ENCODE data around the gene NCAPH2.

Gene NCAPH2

GRCh38 chr22:50505776-50506610 lies 2.0 kb upstream of the NCAPH2 start:
- Histone ChIP-seq H3K4me3 (peak overlapping the region; percentile 98), H3K9ac (ENCODE audit: insufficient read length) (peak overlapping the region; percentile 94), H3K9me3 (ENCODE audit: low read depth, low read length) (no peaks in the 10 kb centered on the region), H3K27ac (no peak overlapping the region), H3K36me3 (ENCODE audit: insufficient read depth, low read length) (peaks cover 10% of the 10 kb centered on the region; the same call in 1 of the 2 replicates)
- TF ChIP-seq POLR2AphosphoS5 (IDR thresholded peaks at IDR 0.05; ENCODE audit: borderline replicate concordance, low read depth, low read length) (no peak), EZH2 (IDR thresholded peaks at IDR 0.05) (no peak), FOXP2 (optimal IDR thresholded peaks at IDR 0.05; ENCODE audit: control extremely low read depth, extremely low read length, insufficient read depth) (no peak)
- DNase-seq (ENCODE audit: low read depth, low spot score) = no peak

GRCh38 chr22:50506611-50507420 lies 1.2 kb upstream of the NCAPH2 start:
- DNase-seq (ENCODE audit: low read depth, low spot score) = no peak
- Histone ChIP-seq H3K9me3 (ENCODE audit: low read depth, low read length) (no peaks in the 10 kb centered on the region), H3K9ac (ENCODE audit: insufficient read length) (peak overlapping the region; percentile 94), H3K4me3 (peak overlapping the region; percentile 98), H3K36me3 (ENCODE audit: insufficient read depth, low read length) (peaks cover 10% of the 10 kb centered on the region; the same call in 1 of the 2 replicates), H3K27ac (peak overlapping the region; percentile 54; the same call in 1 of the 2 replicates)
- TF ChIP-seq EZH2 (IDR thresholded peaks at IDR 0.05) = no peak
- TF ChIP-seq FOXP2 (optimal IDR thresholded peaks at IDR 0.05; ENCODE audit: control extremely low read depth, extremely low read length, insufficient read depth) = no peak
- no peak for TF ChIP-seq POLR2AphosphoS5 (IDR thresholded peaks at IDR 0.05; ENCODE audit: borderline replicate concordance, low read depth, low read length)

- Histone ChIP-seq H3K36me3 (ENCODE audit: insufficient read depth, low read length) (peaks cover 16% of the 10 kb centered on the region; the same call in 1 of the 2 replicates), H3K4me3 (peak within 1 kb of the TSS; percentile 98), H3K9ac (ENCODE audit: insufficient read length) (peak within 1 kb of the TSS; percentile 94), H3K9me3 (ENCODE audit: low read depth, low read length) (no peaks in the 10 kb centered on the region), H3K27ac (peak within 1 kb of the TSS; percentile 90)
- no peak for TF ChIP-seq EZH2 (IDR thresholded peaks at IDR 0.05)
- TF ChIP-seq POLR2AphosphoS5 (IDR thresholded peaks at IDR 0.05; ENCODE audit: borderline replicate concordance, low read depth, low read length) = peak; percentile 59; the same call in 1 of the 2 replicates
- DNase-seq (ENCODE audit: low read depth, low spot score) = no peak
Observed at GRCh38 chr22:50507421-50507990, 518 bp upstream of the NCAPH2 start, which contains the start of gene LMF2. TSS of gene LMF2 (minus strand) at chr22:50507702. CDS start at chr22:50507675, 27 bp downstream.

GRCh38 chr22:50508897-50509296 lies 873 bp downstream of the NCAPH2 start:
- Histone ChIP-seq H3K4me3 (peak overlapping the region; percentile 94), H3K9me3 (ENCODE audit: low read depth, low read length) (no peaks in the 10 kb centered on the region), H3K27ac (peak overlapping the region; percentile 90; the same call in 1 of the 2 replicates), H3K9ac (ENCODE audit: insufficient read length) (peak overlapping the region; percentile 93), H3K36me3 (ENCODE audit: insufficient read depth, low read length) (peaks cover 21% of the 10 kb centered on the region; the same call in 1 of the 2 replicates)
- DNase-seq (ENCODE audit: low read depth, low spot score) = no peak
- TF ChIP-seq POLR2AphosphoS5 (IDR thresholded peaks at IDR 0.05; ENCODE audit: borderline replicate concordance, low read depth, low read length) (no peak), EZH2 (IDR thresholded peaks at IDR 0.05) (no peak), FOXP2 (optimal IDR thresholded peaks at IDR 0.05; ENCODE audit: control extremely low read depth, extremely low read length, insufficient read depth) (no peak)

GRCh38 chr22:50513175-50513574 lies 5.2 kb downstream of the NCAPH2 start:
- no peak for TF ChIP-seq POLR2AphosphoS5 (IDR thresholded peaks at IDR 0.05; ENCODE audit: borderline replicate concordance, low read depth, low read length)
- no peak for TF ChIP-seq EZH2 (IDR thresholded peaks at IDR 0.05)
- TF ChIP-seq FOXP2 (optimal IDR thresholded peaks at IDR 0.05; ENCODE audit: control extremely low read depth, extremely low read length, insufficient read depth) = no peak
- no peak overlapping the region for H3K27ac ChIP-seq
- H3K4me3 ChIP-seq = no peak overlapping the region
- H3K9ac ChIP-seq (ENCODE audit: insufficient read length) = no peak overlapping the region
- H3K36me3 ChIP-seq (ENCODE audit: insufficient read depth, low read length) = peaks cover 31% of the 10 kb centered on the region; the same call in 1 of the 2 replicates
- no peak for DNase-seq (ENCODE audit: low read depth, low spot score)
- no peaks in the 10 kb centered on the region for H3K9me3 ChIP-seq (ENCODE audit: low read depth, low read length)

- DNase-seq (ENCODE audit: low read depth, low spot score) = no peak
- Histone ChIP-seq H3K9me3 (ENCODE audit: low read depth, low read length) (no peaks in the 10 kb centered on the region), H3K27ac (no peak overlapping the region), H3K4me3 (no peak overlapping the region), H3K9ac (ENCODE audit: insufficient read length) (no peak overlapping the region), H3K36me3 (ENCODE audit: insufficient read depth, low read length) (peaks cover 50% of the 10 kb centered on the region)
- TF ChIP-seq EZH2 (IDR thresholded peaks at IDR 0.05) = no peak
- no peak for TF ChIP-seq POLR2AphosphoS5 (IDR thresholded peaks at IDR 0.05; ENCODE audit: borderline replicate concordance, low read depth, low read length)
- no peak for TF ChIP-seq FOXP2 (optimal IDR thresholded peaks at IDR 0.05; ENCODE audit: control extremely low read depth, extremely low read length, insufficient read depth)
Observed at GRCh38 chr22:50516068-50516467, 8.0 kb downstream of the NCAPH2 start.

- H3K36me3 ChIP-seq (ENCODE audit: insufficient read depth, low read length) = peaks cover 52% of the 10 kb centered on the region
Observed at GRCh38 chr22:50516891-50517290, 8.9 kb downstream of the NCAPH2 start.

More at GRCh38 chr22:50516891-50517290, 8.9 kb downstream of the NCAPH2 start:
- Histone ChIP-seq H3K27ac (no peak overlapping the region), H3K9me3 (ENCODE audit: low read depth, low read length) (no peaks in the 10 kb centered on the region), H3K4me3 (no peak overlapping the region), H3K9ac (ENCODE audit: insufficient read length) (no peak overlapping the region)
- TF ChIP-seq POLR2AphosphoS5 (IDR thresholded peaks at IDR 0.05; ENCODE audit: borderline replicate concordance, low read depth, low read length) = no peak
- TF ChIP-seq EZH2 (IDR thresholded peaks at IDR 0.05) = no peak
- no peak for TF ChIP-seq FOXP2 (optimal IDR thresholded peaks at IDR 0.05; ENCODE audit: control extremely low read depth, extremely low read length, insufficient read depth)
- DNase-seq (ENCODE audit: low read depth, low spot score) = no peak

Data from SK-N-MC (cell line).